ENCODE data around the gene TRIP11. TPM values are rescaled to one million over a fixed set of nuclear protein-coding genes. Genes with fewer than 3 reads are reported as not detected.

The TRIP11 gene
- total RNA-seq, 1 donor from 2014 or later = 68.1 TPM

- no peak overlapping the region for H3K4me3 Mint-ChIP-seq
- no peak for TF ChIP-seq CTCF (IDR thresholded peaks at IDR 0.05; ENCODE audit: unreplicated experiment)
- no peak for DNase-seq (ENCODE audit: low spot score in 2 of 2, unreplicated experiment in 2 of 2)
- H3K9me3 Mint-ChIP-seq = peaks cover 4% of the 10 kb centered on the region
- H3K27ac Mint-ChIP-seq = no peak overlapping the region
- peaks cover 4% of the 10 kb centered on the region for H3K36me3 Mint-ChIP-seq
- no peaks in the 10 kb centered on the region for H3K27me3 Mint-ChIP-seq (ENCODE audit: low read depth)
- peaks cover 14% of the 10 kb centered on the region for H3K4me1 Mint-ChIP-seq
These were observed 120.0 kb downstream of the TRIP11 start for GRCh38 chr14:91919814-91920213.

DNA sequence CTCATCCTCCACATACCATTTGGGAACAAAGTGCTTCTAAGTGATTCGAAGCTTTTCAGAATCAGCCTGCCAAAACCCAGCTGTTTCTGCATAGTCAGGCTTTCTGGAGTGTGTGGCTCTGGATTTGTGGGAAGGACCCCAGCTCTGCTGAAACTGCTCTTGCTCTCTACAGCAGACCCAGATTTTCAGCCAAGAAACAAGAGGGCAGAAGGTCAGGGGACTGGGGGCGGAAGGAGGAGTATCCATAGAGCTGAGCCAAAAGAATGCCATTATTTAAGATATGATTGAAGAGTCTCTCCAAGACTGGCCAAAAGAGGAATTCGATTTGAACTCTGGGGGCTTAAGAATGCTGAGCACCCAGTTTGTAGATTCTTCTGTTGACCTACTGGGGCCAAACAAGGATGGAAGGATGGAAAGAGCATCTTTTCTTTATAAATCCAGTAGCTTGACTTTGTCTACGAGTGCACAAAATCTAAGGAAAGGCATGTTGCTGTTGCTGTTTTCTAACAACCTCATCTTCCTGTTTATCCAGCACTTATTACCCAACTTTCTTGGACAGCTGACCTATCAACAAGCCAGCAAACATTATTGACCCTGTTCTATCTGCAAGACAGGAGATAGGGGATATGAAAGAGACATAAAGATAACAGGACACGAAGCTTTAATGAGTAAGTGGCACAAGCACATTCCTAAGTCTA is 121.5 kb downstream of the TRIP11 start:
- TF ChIP-seq CTCF (IDR thresholded peaks at IDR 0.05; ENCODE audit: unreplicated experiment) = no peak
- no peak overlapping the region for H3K27ac Mint-ChIP-seq
- no peak overlapping the region for H3K4me3 Mint-ChIP-seq
- H3K9me3 Mint-ChIP-seq = peaks cover 4% of the 10 kb centered on the region
- peaks cover 11% of the 10 kb centered on the region for H3K4me1 Mint-ChIP-seq
- peaks cover 4% of the 10 kb centered on the region for H3K36me3 Mint-ChIP-seq
- no peak for DNase-seq (ENCODE audit: low spot score in 2 of 2, unreplicated experiment in 2 of 2)
- H3K27me3 Mint-ChIP-seq (ENCODE audit: low read depth) = no peaks in the 10 kb centered on the region

Other genes with a start within 250 kb of the TRIP11 start
- gene TC2N, start 172.5 kb downstream of the TRIP11 start, total RNA-seq = 8.5 to 11.6 TPM (median 9.9 TPM) in 3 replicates
- gene FBLN5, start 92.4 kb downstream of the TRIP11 start, total RNA-seq = 38.0 to 41.5 TPM (median 40.3 TPM) in 3 replicates
- 32.4 to 33.6 TPM (median 33.5 TPM) in 3 replicates for gene ATXN3, start 66.5 kb upstream of the TRIP11 start, total RNA-seq
- gene NDUFB1, start 81.6 kb upstream of the TRIP11 start, total RNA-seq = 97.4 to 103 TPM (median 97.9 TPM) in 3 replicates
- gene CPSF2, start 81.9 kb upstream of the TRIP11 start, total RNA-seq = 58.1 to 60.7 TPM (median 58.9 TPM) in 3 replicates